RPMI7951 (cell line): ENCODE measurements around the gene DLX6. TPM values are rescaled to one million over a fixed set of nuclear protein-coding genes. Genes with fewer than 3 reads are reported as not detected.

Experiments used
- DNase-seq: peaks from one replicate; pipeline ENCODE4 v3.0.0-alpha.2; 2012; ENCODE audit warnings: low read depth
- total RNA-seq: library from RNA; depleted of rRNA; stranded (reverse); fragments of >200 nt; shearing (Covaris generic); gene quantifications from 2 replicates; pipeline ENCODE4 v1.2.3, GENCODE V29; 2014; rRNA removed

The DLX6 gene
- total RNA-seq, result 0.20 and 1.2 TPM in 2 replicates

DNA sequence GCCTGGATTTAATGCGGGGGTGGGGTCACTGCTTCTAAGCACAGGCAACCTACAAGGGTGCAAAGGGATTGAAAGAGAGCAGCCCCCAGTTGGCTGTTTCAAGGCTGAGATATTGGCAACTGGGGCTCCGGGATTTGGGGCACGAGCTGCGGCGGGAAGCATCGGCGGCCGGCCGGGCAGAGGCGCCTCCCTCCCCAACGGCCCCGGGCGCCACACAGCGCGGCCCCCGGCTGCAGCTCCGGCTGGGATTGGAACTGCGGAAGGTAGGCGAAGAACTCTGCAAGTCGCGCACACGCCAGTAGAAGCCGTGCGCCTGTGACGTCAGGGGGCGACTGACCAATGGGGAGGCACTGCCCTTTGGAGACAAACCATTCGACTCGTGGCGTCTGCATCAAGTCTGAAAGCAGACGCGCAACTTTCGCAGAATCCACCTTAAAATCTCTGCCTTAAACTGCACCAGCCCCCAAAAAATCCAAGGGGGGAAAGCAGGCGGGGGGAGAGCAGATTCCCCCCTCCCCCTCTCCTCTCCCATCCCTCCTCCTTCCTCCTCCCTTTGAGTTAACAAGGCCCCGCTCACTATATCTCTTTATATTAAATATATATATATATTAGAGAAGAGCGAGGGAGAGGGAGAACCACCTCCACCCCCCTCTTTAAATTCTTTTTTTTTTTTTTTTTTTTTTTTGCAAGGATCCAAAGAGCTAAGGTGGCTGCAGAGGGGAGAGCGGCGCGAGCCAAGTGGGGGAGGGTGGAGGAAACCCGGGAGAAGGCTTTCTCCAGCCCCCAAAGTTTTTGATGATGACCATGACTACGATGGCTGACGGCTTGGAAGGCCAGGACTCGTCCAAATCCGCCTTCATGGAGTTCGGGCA, at the start of gene DLX6:
Gene DLX6 (plus strand): TSS at position 371 of the 872 bp plus-strand sequence. CDS start 425 bp downstream, at position 796.
- DNase-seq, result peak; percentile 87

DNA sequence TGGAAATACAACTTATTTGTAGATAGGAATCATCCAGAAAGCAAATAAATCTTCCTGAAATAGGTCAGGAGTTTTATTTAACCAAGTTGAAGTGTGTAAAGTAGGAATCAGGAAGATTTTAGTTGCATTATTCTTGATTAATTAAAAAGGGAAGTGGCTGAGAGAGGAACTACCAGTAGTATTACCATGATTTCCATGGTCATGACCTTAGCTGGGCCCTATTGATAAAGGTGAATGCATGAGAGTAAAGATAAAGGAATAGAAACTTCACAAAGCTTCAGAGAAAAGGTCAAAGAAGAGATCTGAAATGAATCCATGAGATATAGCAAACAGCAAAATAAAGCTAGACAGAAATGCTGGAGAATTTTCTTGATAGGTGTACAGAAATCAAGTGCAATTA, 46.2 kb upstream of the DLX6 start:
- DNase-seq, result no peak

DNA sequence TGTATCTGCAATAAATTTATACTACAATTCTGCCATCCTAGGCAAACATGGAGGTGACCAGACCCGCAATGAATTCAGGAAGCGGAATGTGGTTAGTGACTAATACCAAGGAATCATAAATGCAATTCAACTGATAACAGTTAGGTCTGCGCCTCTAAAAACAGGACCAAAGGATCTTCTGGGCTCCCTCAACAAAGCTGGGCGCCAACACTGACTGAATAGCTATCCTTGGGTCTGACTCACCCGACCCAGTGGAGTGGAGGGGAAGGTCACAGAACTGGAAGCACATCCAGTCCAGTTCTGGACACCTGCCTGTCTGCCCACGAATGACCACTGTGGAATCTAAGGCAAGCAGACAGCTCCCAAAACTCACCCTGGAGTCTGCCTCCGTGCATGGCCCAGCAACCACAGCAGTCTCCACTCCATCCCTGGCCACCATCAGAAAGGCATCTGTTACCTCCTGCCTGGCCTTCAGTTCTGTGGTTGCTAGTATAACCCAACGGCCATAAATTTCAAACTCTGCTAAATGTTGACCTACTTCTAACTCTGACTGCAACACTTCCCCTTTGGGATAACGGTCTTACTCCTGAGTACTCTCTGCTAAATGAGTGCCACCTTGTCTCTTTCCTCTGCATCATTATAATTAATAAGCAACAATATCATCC, 43.0 kb upstream of the DLX6 start:
- peak; percentile 30 for DNase-seq

DNA sequence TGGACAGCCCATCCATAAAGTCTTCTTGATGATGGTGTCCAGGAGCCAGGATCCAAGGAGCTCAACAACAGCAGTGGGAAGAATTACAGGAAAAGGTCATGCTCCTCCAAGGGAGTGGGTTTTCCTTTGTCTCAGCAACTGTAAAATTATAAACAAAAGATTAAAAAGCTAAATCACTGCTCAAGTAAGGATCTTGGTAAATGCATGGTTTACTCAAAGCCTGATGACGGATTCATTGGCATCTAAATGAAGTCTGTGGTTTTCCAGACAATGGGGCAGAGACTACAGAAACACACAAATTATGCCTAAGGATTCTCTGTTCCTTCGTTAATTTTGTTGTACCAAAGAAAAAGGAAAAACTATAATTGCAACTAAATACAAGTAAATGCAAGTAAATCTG, 36.4 kb upstream of the DLX6 start:
- DNase-seq, result no peak

DNA sequence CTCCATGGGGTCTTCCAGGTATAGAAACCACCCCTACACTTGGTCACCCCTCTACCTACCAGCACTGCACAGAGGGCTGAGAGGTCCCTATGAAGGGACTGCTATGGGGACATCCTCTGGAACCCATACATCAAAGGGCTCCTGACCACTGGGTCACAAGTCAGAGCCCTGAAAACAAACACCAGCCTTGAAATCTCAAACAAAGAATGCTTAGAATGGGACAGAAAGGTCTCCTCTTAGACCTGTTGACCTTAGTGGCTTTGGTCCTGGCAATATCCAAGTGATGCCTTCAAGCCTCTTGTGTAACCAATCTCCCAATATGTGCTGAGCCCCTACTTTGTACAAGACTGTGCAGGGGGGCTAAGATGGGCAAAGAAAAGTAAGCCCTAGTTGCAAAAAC, 34.6 kb upstream of the DLX6 start:
- no peak for DNase-seq

DNA sequence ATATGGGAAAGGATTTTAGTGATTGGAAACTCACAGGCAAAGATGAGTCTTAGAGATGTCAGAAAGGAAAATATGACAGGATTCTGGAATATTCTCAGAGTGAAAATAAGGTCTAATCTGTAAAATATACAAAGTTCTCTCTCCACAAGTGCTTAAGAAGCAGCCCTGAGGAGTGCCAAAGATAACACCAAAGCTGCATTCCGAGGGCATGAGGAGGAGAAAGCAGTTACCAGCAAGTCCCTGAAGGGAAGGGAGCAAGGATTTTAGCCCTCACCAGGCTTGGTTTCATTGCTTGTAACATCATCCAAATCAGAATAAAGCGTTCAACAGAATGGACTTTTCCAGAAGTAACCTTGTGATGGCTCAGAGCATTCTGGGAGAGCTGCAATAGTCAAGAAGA, 31.4 kb upstream of the DLX6 start:
- peak; percentile 9 for DNase-seq

DNA sequence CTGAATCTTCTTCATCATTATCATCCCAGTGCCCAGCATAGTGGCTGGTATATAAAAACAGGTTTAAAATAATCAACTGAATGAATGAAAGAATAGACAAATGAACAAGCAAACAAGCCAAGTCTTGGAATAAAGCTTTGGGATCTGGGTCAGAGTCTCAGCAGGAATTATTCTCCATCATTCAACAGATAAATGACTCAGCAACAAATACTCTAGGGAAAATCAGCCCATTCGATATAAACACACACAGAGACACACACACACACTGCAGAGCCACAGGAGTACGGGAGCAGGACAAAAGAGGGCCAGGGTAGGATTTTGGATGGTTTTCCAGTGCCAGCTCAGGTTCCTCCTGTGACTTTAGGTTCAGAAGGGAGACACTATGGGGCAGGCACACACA, 29.2 kb upstream of the DLX6 start:
- no peak for DNase-seq

DNA sequence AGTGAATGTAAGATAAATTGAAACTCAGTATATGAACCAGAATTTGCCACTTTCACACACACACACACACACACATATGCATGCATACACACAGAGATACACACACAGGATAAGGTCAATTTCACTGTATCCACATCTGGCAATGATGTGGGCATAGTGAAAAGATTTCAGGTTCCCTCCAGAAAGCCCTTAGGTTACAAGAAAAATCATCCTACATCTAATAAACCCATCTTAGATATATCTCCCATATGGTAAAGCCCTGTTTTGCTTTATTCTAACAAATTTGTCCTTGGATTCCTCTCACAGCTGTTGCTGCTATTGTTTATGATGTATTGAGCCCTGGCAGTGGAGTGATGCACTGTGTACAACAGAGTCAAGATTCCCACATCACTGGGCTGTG, 27.9 kb upstream of the DLX6 start:
- DNase-seq, result no peak

DNA sequence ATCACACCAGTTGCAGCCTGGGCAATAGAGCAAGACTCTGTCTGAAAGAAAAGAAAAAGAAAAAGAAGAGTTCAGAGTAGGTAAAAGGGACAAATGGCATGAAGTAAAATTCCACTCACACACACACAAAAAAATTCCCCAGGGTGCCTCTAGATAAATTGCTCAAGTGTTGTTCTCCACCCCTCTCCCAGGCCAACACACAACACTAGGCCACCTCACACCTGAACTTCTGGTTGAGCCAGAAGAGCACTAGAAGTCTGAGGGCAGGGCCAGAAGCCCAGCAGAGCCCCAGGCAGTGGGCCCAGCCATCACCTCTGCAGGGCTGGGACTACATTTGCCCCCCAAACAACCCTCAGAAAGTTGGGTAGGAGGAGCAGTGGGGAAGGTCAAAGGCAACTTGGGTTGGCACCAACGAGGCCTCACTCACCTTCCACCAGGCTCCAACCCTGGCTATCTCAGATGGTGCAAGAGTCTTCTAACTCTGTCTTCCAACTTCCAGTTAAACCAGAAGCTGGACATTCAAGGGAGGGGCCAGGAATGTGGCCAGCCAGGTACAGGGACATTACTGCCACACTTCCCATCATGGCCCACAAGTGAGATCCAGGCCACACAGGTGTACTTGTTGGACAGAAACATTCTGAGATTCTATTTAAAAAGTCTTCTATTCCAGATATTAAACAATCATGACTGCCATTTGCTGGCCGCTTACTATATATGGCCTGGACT, 25.6 kb upstream of the DLX6 start:
- DNase-seq, result no peak

DNA sequence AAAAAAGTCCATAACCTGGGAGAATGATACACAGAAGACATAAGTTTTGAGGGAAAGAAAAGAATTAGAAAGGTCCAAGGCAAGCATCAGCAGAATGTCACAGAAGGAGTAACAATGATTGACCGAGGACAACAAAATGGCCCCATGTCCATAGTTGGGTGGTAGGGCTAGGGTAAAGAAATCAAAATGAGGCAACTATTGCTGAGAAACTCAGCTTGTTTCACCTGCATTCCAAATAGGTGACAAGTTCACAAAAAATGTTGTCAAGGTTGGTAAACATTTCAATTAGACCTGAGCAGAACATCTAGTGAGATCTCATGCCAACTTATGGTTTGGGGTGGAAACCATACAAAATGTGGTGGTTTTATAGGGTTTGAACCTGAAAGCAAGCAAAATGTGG, 22.8 kb upstream of the DLX6 start:
- no peak for DNase-seq

DNA sequence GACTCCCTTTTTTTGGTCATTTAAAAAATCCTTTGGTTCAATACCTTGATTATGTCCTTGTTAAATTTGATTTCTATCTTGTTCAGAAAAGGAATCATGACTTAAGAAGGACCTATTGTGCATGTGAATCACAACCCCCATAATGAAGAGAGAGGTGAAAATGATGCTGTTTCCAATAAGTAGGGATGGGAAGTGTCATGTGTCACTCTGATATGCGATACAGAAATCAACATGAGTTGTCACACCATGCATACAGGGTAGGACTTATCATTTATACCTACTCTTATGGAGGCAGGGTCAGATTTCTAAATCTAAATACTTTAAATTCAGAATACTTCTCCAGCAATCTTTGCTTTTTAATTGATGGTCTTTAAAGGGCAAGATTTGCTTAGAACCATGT, 19.4 kb upstream of the DLX6 start:
- DNase-seq, result no peak

DNA sequence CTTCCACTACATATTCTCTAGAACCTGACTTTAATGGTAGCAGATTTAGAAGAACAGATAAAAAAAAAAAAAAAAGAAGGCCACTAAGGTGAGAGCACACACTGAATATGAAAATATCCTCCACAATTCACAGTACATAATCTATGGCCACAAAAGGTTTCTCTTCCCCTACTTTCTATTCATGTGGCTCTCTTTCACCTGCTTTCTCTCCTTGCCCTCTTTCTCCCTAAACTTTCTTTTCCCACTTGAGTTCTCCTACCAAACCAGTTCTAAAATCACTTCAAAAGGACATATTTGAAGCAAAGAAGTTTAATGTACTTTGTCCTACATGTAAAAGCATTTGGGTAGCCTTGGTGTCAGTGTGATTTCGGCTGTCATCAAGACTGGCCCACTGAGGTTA, 18.5 kb upstream of the DLX6 start:
- no peak for DNase-seq

DNA sequence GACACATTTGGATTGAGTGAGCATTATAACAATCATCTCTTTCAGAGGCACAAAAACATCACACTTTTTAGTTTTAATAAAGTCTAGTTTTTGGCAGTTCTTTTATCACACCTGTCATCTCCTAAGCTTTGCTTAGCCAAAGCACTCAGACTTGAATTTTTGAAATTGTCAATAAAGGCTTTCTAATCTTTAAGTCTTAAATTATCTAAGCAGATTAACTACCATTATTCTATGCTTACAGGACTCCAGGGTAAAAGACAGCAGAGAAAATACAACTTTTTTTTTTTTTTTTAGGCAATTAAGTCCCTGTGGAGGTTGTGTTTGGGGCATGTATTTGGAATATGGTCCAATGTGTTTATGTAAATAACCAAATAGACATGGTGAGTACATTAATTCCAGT, 17.6 kb upstream of the DLX6 start:
- DNase-seq, result no peak

DNA sequence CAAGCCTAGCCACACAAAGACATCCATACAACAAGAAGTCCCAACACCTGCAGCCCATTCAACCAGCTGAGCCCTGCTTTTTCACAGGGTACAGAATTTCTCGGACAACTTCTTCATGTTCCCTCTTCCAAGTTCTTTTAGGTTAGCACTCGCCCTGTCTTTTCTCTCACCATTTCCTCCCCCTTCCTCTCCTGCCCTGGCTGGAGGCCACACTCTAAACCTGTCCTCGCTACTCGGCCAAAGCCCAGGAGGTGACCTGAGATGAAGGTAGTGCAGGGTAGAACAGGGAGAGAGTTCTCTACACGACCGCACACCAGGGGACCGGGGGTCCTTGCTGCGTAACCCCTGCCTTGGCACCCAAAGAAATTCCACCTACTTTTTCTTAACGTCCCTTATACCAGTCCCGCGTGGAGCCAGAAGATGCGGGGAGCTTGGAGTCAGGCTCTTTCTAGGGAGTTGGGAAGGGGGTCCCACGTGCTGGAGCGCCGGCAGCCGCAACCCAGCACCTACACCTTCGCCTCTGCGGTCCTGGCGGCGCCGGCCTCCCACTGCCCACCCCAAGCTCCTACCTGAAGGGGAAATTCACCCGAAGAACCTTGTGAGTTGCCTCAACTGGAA, 16.0 kb upstream of the DLX6 start:
- no peak for DNase-seq

DNA sequence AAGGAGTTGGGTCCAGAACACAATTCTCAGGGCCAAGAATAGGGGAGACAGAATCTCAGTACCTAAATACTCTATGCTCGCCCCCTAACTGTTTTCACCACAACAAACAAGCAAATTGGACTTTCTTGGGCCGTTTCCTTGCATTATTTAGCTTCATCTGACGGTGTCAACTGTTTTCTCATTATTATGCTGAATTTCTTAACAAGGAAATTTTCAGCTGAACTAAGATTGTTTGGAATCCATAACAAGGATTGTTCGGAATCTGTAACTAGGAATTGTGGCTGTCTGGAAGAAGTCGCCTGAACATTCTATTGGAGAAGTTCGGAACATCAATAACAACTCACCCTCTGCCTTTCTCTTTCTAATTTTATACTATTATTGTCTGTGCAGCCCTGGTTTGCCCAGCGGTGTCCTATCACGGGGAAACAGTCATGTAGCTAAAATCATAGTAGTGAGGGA, 15.5 kb upstream of the DLX6 start:
- DNase-seq, result no peak

DNA sequence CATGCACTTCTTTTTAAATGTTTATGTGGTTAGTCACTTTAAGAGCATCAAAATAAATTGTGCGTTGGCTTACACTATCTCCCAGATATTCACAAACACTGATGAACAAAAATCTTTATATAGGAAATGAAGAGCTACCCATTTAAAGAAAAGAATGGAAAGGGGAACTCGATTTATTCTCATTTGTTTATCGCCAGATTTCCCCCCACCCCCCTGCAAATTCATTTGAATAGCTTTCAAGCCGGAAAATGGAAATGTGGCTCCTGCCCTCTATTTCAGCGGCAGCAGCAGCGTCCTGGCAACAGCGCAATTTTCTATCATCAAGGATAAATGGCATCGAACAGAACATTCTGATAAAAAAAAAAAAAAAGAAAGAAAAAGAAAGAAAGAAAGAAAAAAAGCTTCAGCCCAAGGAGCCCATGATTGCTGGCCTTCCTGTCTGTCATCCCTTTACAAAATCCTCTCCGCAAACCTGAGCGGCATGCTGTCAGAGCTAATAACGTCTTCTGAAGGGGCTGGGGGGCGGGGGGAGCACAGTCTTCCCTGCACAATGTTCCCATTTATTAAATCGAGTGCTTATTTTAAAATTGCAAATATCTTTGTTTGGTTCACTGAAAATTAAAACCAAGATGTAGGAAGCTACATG, 13.7 kb upstream of the DLX6 start:
- no peak for DNase-seq

DNA sequence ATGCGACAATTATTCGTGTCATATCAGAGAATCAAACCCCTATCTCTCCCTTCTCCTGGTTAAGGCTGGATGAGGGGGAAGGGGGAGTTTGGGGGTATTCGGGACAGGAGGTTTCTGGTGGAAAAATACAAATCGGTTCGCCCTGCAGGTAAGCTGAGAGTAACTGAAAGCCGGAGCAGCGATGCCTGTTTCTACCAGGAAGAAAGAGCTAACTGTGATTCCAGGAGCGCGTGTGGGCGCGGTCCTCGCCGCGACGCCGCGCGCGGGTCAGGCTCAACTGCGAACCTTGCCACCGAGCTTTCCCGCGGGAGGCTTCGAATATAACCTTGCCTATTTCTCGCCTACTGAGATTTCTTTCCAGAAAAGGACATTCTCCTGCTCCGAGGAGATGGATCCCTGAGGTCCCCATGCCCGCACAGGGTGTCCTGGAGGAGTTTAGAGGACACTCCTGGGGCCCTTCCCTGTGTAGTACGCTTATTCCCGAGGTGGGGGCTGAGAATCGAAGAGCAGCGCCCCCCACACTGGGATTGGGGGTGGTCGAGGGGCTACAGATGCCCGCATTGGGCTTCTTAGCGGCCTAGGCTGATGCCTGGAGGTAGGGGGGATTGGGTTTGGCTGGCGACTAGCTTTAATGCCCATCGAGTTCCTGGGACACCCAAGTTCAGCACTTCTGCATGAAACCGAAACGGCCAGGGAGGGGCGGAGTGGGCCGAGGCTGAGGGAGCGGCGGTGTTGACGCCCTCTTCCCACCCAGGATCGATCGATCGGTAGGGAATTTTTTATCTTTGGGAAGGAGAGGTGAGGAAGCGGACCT, 13.0 kb upstream of the DLX6 start:
- no peak for DNase-seq

DNA sequence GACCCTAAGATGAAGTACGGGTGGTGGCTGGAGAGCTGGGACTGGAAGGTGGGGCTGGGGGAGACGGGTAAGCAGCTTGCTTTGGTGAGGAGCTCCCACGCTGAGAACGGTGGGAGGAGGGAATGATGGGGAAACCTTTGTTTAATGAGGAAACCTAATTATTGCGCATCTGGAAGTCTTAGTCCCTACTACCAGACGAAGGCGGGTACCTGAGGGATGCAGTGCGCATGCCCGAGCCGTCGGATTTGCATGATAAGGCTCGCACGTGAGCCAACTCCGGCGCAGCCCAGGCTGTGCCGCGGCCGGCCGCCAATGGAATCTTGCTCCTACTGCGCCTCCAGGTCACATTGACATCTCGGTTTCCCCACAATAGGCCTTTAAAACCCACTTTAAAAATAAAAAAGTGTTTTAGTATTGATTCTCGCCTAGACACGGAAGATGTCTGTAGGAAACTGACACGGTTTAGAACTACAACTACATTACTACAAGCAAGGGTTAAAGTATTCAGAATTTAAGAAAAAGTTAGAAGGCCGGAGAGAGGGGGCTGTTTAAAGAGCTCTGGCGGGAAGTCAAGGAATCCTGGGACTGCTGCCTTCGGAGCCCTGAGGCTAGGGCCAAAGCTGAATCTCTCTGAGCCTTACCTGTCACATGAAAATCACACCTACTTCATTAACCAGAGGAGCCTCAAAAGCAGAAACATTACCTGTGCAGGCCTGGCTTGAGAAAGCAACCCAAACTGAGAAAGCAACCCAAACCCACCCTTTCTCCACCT, 12.1 kb upstream of the DLX6 start:
- DNase-seq, result no peak

DNA sequence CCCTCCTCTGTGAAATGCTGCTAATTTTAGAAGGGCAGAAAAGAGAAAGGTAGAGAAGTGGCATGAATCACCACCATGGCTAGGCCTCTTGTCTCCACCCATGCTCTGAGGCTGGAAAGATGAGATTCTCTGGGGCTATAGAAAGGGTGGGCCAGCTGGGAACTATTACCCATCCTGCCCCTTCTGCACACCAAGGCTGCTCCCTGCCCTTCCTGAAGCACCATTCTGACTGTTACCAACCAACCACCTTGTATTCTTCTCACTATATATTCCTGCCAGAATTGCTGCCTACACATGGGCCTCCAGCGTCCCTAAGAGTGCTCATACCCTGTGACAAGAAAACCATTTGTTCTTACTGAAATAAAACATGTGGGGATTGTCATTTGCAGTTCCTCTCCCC, 11.4 kb upstream of the DLX6 start:
- DNase-seq, result no peak
